Erythroblast (primary cell): ENCODE data around the gene ZNF407.

ENCODE experiments used
- GATA1 ChIP-seq: IDR thresholded peaks from 2 replicates; pipeline ENCODE4 v1.6.1; 2011; ENCODE audit warnings: low read depth, mild to moderate bottlenecking, control low read depth, low read length, moderate library complexity
- POLR2A ChIP-seq: IDR thresholded peaks from 2 replicates; pipeline ENCODE4 v1.6.1; 2011; ENCODE audit warnings: mild to moderate bottlenecking, low read length

GRCh38 chr18:74936343-74936742, 338.7 kb downstream of the ZNF407 start:
- no peak for TF ChIP-seq POLR2A
- TF ChIP-seq GATA1 = no peak
